Thymus (tissue), 11 donors: ENCODE data around the gene BLNK. TPM values are rescaled to one million over a fixed set of nuclear protein-coding genes. Genes with fewer than 3 reads are reported as not detected.

Experiments used
- DNase-seq, 9 donors: peaks; one replicate each; pipeline ENCODE4 v3.0.0-alpha.2; 2013; ENCODE audit warnings: low spot score in 9 of 9, low read depth in 6 of 9, missing footprints in 1 of 9
- H3K27ac ChIP-seq, 2 donors: one replicate each; pipeline ENCODE4 v1.5.1; 2013; ENCODE audit warnings: control low read depth in 1 of 2, low read depth in 1 of 2, low read length in 1 of 2, mild to moderate bottlenecking in 1 of 2, moderate library complexity in 1 of 2
- H3K27me3 ChIP-seq, 2 donors: one replicate each; pipeline ENCODE4 v1.5.1; 2013; ENCODE audit warnings: low read length in 1 of 2; ENCODE audit not compliant: control insufficient read depth in 2 of 2, insufficient read depth in 1 of 2
- H3K36me3 ChIP-seq, 2 donors: one replicate each; pipeline ENCODE4 v1.5.1; 2013; ENCODE audit warnings: low read length in 1 of 2, mild to moderate bottlenecking in 1 of 2, moderate library complexity in 1 of 2; ENCODE audit not compliant: control insufficient read depth in 2 of 2, insufficient read depth in 2 of 2
- H3K4me1 ChIP-seq, 2 donors: one replicate each; pipeline ENCODE4 v1.5.1; 2013; ENCODE audit warnings: low read length in 2 of 2; ENCODE audit not compliant: control insufficient read depth in 2 of 2, insufficient read depth in 2 of 2
- H3K4me3 ChIP-seq, 2 donors: one replicate each; pipeline ENCODE4 v1.5.1; 2013; ENCODE audit warnings: low read length in 2 of 2, control low read depth in 1 of 2, mild to moderate bottlenecking in 1 of 2
- H3K9me3 ChIP-seq, 2 donors: one replicate each; pipeline ENCODE4 v1.5.1; 2013; ENCODE audit warnings: low read length in 1 of 2, mild to moderate bottlenecking in 1 of 2; ENCODE audit not compliant: control insufficient read depth in 2 of 2, insufficient read depth in 1 of 2
- WGBS: extraction: QIAGEN DNeasy Blood & Tissue Kit; methylation state at CpG from one replicate; pipeline ENCODE4 v1.1.7; 2013; 5-methylcytosine and 5-hydroxymethylcytosine counted together
- polyA plus RNA-seq: library from polyadenylated mRNA; stranded (reverse); fragments of 200-250 nt; gene quantifications from one replicate; pipeline ENCODE4 v1.2.3, GENCODE V29; 2013
- total RNA-seq: library from RNA; stranded (reverse); fragments of 120-200 nt; gene quantifications from one replicate; pipeline ENCODE4 v1.2.4, GENCODE V29; 2013
- donor health status: healthy.

Gene BLNK
- total and polyA plus RNA-seq, 2 donors: 7.2 to 11.2 TPM

- H3K27ac ChIP-seq: no peak overlapping the region
- H3K9me3 ChIP-seq: peaks cover 1 to 6% of the 10 kb centered on the region in 2 donors
- no peak for DNase-seq
- WGBS: 96% methylated on average over 1 of the region's 1 CpG
- H3K4me1 ChIP-seq: no peaks in the 10 kb centered on the region
- no peaks in the 10 kb centered on the region for H3K27me3 ChIP-seq
- H3K36me3 ChIP-seq: no peaks in the 10 kb centered on the region
- H3K4me3 ChIP-seq: no peak overlapping the region
Observed at GRCh38 chr10:96168546-96168945, 102.8 kb downstream of the BLNK start.

- Histone ChIP-seq H3K27me3 (no peaks in the 10 kb centered on the region), H3K4me3 (no peak overlapping the region), H3K4me1 (no peaks in the 10 kb centered on the region), H3K36me3 (no peaks in the 10 kb centered on the region), H3K27ac (no peak overlapping the region), H3K9me3 (peaks cover 1 to 6% of the 10 kb centered on the region in 2 donors)
- 98% methylated on average over 6 of the region's 6 CpGs for WGBS
- no peak for DNase-seq
Observed at GRCh38 chr10:96165726-96166125, 105.6 kb downstream of the BLNK start.

GRCh38 chr10:96153070-96153469 is 118.3 kb downstream of the BLNK start:
- H3K27ac ChIP-seq: no peak overlapping the region
- DNase-seq: no peak
- no peaks in the 10 kb centered on the region for H3K4me1 ChIP-seq
- no peaks in the 10 kb centered on the region for H3K9me3 ChIP-seq
- peaks cover 16 to 55% of the 10 kb centered on the region in 2 donors for H3K36me3 ChIP-seq
- 100% methylated on average over 1 of the region's 1 CpG for WGBS
- no peak overlapping the region for H3K4me3 ChIP-seq
- H3K27me3 ChIP-seq: no peaks in the 10 kb centered on the region

- H3K9me3 ChIP-seq: no peaks in the 10 kb centered on the region
- no peak overlapping the region for H3K27ac ChIP-seq
- DNase-seq: no peak
- no peaks in the 10 kb centered on the region for H3K27me3 ChIP-seq
- peaks cover 16 to 53% of the 10 kb centered on the region in 2 donors for H3K36me3 ChIP-seq
- 98% methylated on average over 4 of the region's 4 CpGs for WGBS
- no peak overlapping the region for H3K4me3 ChIP-seq
- H3K4me1 ChIP-seq: no peaks in the 10 kb centered on the region
Observed at GRCh38 chr10:96152437-96152836, 118.9 kb downstream of the BLNK start.

Other genes starting within 250 kb of the BLNK start
- 4.5 TPM for gene CCNJ, start 228.0 kb downstream of the BLNK start, total RNA-seq
- 4.1 TPM for gene CCNJ, start 228.0 kb downstream of the BLNK start, polyA plus RNA-seq
- gene ZNF518A, start 141.3 kb downstream of the BLNK start, total RNA-seq: 19.4 TPM
- gene ZNF518A, start 141.3 kb downstream of the BLNK start, polyA plus RNA-seq: 15.8 TPM
- gene DNTT, start 32.9 kb upstream of the BLNK start, total RNA-seq: 38.7 TPM
- gene DNTT, start 32.9 kb upstream of the BLNK start, polyA plus RNA-seq: 38.4 TPM
- under 0.01 TPM for gene OPALIN, start 87.4 kb upstream of the BLNK start, total RNA-seq
- gene OPALIN, start 87.4 kb upstream of the BLNK start, polyA plus RNA-seq: 0.18 TPM
- gene TLL2, start 242.4 kb upstream of the BLNK start, total RNA-seq: 0.05 TPM
- gene TLL2, start 242.4 kb upstream of the BLNK start, polyA plus RNA-seq: 0.23 TPM